ENCODE measurements around the gene GALNT10. TPM values are rescaled to one million over a fixed set of nuclear protein-coding genes. Genes with fewer than 3 reads are reported as not detected.

GALNT10 gene
- total and polyA plus RNA-seq, 8 donors, result 5.3 to 76.4 (median 27.4) TPM

DNA sequence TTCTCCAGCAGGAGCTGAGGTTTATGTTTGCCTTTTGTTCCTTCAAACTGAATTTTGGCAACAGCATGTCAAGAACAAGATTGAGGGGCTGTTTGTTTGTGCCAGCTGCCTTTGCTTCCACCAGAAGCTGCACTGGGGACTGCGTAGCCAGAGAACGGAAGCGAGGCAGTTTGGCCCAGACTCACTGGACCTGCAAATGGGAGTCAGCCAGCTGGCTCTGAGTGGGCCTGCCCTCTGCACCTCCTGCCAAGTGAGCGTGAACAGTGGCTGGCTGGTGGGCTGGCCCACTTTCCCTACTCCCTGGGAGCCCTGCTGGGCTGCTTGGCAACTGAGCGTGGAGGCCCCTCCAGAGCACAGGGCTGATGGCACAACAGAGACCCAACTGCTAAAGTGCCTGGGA, 111.6 kb downstream of the GALNT10 start:
- peak; percentile 73 to 75 for DNase-seq
- Histone ChIP-seq H3K27ac (peak overlapping the region; percentile 31 to 65 (median 51)), H3K4me1 (peaks cover 16 to 36% (median 25%) of the 10 kb centered on the region in 4 donors), H3K36me3 (peaks cover 7 to 34% (median 27%) of the 10 kb centered on the region in 4 donors), H3K4me3 (no peak overlapping the region), H3K27me3 (no peaks in the 10 kb centered on the region), H3K9me3 (peaks cover 0 to 13% (median 4%) of the 10 kb centered on the region in 4 donors)
- WGBS, 5 donors, result 28 to 41% (median 38%) methylated on average over 3 to 5 of the region's 5 CpGs
- intact Hi-C loops (cut with DNase I; ENCODE audit: low total_unique reads), result no loop called here
- TF ChIP-seq POLR2A (IDR thresholded peaks at IDR 0.05) (no peak), POLR2AphosphoS5 (IDR thresholded peaks at IDR 0.05) (peak in 2 of 3 donors; percentile 3 to 33), EP300 (IDR thresholded peaks at IDR 0.05) (no peak)

DNA sequence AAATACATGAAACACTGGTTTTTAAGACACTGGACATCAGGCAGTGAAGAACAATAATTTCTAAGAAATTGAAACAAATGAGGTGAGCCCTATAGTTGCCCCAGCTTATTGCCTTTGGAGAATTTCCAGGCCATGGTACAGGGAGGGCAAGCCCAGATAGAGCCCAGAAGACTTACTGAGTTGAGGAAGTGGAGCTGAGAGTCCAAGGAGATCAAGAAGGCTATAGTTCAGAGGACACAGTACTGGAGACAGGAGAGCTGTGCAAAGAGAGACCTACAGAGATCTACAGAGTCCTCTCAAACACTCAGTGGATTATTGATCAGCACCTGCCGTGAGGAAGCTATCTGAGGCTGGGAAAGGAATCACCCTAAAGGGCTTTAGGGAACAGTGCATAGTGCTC, 112.6 kb downstream of the GALNT10 start:
- Histone ChIP-seq H3K4me1 (peaks cover 11 to 28% (median 21%) of the 10 kb centered on the region in 4 donors), H3K9me3 (peaks cover 0 to 13% (median 4%) of the 10 kb centered on the region in 4 donors), H3K36me3 (peaks cover 4 to 31% (median 21%) of the 10 kb centered on the region in 4 donors), H3K27me3 (no peaks in the 10 kb centered on the region), H3K4me3 (no peak overlapping the region), H3K27ac (peak overlapping the region in 2 of 5 donors; percentile 3 to 49)
- no peak for TF ChIP-seq POLR2A (IDR thresholded peaks at IDR 0.05)
- TF ChIP-seq, protein P1, sequence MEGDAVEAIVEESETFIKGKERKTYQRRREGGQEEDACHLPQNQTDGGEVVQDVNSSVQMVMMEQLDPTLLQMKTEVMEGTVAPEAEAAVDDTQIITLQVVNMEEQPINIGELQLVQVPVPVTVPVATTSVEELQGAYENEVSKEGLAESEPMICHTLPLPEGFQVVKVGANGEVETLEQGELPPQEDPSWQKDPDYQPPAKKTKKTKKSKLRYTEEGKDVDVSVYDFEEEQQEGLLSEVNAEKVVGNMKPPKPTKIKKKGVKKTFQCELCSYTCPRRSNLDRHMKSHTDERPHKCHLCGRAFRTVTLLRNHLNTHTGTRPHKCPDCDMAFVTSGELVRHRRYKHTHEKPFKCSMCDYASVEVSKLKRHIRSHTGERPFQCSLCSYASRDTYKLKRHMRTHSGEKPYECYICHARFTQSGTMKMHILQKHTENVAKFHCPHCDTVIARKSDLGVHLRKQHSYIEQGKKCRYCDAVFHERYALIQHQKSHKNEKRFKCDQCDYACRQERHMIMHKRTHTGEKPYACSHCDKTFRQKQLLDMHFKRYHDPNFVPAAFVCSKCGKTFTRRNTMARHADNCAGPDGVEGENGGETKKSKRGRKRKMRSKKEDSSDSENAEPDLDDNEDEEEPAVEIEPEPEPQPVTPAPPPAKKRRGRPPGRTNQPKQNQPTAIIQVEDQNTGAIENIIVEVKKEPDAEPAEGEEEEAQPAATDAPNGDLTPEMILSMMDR (IDR thresholded peaks at IDR 0.05), result no peak
- no peak for TF ChIP-seq EP300 (IDR thresholded peaks at IDR 0.05)
- no peak for TF ChIP-seq POLR2AphosphoS5 (IDR thresholded peaks at IDR 0.05)
- intact Hi-C loops (cut with DNase I; ENCODE audit: low total_unique reads), result no loop called here
- DNase-seq, result no peak
- WGBS, 5 donors, result 80 to 100% (median 91%) methylated on average over 1 of the region's 1 CpG

DNA sequence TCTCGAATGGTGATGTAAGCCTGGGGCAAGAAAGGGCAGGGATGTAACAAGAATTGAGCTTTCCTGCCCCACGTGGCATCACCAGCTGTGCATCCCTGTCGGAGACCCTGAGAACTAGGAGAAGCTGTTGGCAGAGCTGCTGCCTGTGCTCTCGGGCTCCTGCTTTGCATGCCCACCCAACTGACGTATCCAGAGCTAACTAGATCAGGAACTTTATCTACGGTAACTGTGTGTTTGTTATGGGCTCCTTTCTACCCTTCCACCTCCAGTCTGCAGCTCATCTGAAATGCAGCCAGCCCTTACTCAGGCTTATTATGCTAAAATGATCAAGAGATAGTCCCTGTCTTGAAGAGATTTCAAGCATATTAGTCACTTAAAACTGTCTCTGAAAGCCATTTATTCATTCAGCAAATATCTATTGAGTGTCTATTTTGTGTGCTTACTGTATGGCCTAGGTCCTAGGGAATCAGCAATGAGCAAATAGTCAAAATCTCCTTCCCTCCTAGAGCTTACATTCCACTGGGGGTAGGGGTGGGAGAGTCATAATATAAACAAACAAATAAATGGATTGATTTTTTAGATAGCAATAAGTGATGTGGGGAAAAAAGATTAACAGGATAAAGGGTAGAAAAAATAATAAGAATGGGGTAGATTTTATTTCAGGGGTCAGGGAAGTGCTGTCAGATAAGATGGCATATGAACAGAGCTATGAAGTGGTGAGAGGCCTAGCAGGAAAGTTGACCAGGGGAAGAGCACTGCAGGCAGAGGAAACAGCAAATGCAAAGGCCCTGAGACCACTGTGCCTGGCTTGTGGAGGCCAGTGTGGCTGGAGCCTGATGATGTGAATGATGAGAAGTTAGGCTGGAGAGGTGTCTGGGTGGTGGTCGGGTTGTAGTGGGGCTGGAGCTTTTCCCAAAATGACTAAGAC, 118.2 kb downstream of the GALNT10 start:
- DNase-seq, result no peak
- 78 to 86% (median 81%) methylated on average over 7 of the region's 7 CpGs for WGBS, 5 donors

DNA sequence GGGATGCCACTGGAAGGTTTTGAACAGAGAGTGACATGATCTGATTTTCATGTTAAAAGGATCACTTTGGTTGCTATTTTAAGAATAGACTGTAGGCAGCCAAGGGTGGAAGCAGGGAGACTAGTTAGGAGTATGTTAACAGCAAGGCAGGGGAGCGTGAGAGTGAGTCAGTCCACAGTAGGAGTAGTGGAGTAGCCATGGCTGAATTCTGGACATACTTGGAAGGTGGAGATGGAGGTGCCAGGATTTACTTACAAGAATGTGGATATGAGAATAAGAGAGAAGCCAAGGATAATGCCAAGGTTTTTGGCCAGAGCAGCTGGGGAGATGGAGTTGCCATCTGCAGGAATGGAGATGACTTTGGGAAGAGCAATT, 118.8 kb downstream of the GALNT10 start:
- Histone ChIP-seq H3K27ac (no peak overlapping the region), H3K27me3 (no peaks in the 10 kb centered on the region), H3K4me1 (peaks cover 0 to 13% (median 2%) of the 10 kb centered on the region in 4 donors), H3K4me3 (no peak overlapping the region), H3K36me3 (peaks cover 0 to 4% (median 0%) of the 10 kb centered on the region in 4 donors), H3K9me3 (peaks cover 0 to 10% (median 4%) of the 10 kb centered on the region in 4 donors)
- intact Hi-C loops (cut with DNase I; ENCODE audit: low total_unique reads), result no loop called here
- DNase-seq, result no peak
- TF ChIP-seq, protein P1 (IDR thresholded peaks at IDR 0.05), result no peak
- no peak for TF ChIP-seq POLR2A (IDR thresholded peaks at IDR 0.05)
- no peak for TF ChIP-seq EP300 (IDR thresholded peaks at IDR 0.05)
- TF ChIP-seq POLR2AphosphoS5 (IDR thresholded peaks at IDR 0.05), result no peak
- 83 to 100% (median 96%) methylated on average over 1 of the region's 1 CpG for WGBS, 5 donors

More for the DNA sequence above, 118.2 kb downstream of the GALNT10 start:
- Histone ChIP-seq H3K27ac (no peak overlapping the region), H3K27me3 (no peaks in the 10 kb centered on the region), H3K4me1 (peaks cover 0 to 13% (median 2%) of the 10 kb centered on the region in 4 donors), H3K36me3 (peaks cover 0 to 4% (median 0%) of the 10 kb centered on the region in 4 donors), H3K4me3 (no peak overlapping the region), H3K9me3 (peaks cover 0 to 13% (median 4%) of the 10 kb centered on the region in 4 donors)
- intact Hi-C loops (cut with DNase I; ENCODE audit: low total_unique reads), result no loop called here
- TF ChIP-seq, protein P1 (IDR thresholded peaks at IDR 0.05), result no peak
- TF ChIP-seq POLR2AphosphoS5 (IDR thresholded peaks at IDR 0.05) (no peak), EP300 (IDR thresholded peaks at IDR 0.05) (no peak), POLR2A (IDR thresholded peaks at IDR 0.05) (no peak)

Measured in stomach (tissue), 9 donors.